ENCODE measurements around the gene ESF1.

The ESF1 gene

DNA sequence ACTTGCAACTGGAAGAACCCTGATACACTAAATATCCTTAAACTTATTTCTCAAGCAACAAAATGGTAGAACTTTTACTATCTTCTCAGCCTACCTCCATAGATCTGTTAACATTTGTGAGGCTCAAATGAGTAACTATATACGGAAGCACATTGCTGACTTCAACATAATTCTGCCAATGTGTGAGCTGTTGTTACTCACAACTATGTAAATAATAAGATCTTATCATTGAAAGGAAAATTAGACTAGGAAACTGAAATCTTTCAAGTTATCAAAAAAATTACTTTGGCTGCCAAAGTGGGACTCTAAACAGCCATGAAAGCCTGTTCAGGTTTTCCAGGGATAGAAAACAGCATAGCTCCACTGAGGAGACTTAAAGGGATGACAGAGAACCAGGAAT lies 105.8 kb downstream of the ESF1 start:
- DNase-seq (ENCODE audit: low read depth) = no peak

DNA sequence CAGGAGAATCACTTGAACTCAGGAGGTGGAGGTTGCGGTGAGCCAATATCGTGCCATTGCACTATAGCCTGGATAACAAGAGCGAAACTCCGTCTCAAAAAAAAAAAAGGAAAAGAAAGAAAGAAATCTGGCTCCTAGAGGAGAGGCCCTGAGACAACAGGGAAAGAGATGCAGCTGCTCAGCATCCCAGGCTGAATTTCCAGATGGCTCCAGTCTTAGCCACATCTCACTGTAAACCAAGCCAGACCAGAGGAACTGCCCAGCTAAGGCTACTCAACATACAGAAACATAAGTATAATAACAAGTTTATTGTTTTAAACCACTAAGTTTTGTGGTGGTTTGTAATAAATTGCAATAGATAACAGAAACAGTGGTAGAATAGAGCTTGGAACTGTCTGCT lies 107.5 kb downstream of the ESF1 start:
- no peak for DNase-seq (ENCODE audit: low read depth)

DNA sequence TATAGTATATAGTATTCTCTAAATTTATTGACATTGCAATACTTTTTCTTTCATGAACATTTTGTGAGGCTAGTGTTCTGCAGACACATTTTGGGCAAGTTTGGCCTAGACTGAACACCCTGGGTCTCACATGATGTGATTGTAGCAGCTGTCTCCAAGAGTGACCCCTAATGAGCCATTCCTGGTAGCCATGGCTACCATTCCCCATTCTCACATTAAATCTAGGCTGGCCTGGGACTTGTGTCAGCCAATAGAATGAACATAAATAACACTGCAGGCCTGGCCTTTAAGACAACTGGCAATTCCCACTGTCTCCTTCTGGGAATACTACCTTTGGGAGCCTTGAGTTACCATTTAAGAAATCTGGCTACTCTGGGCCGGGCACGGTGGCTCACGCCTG lies 108.0 kb downstream of the ESF1 start:
- DNase-seq (ENCODE audit: low read depth) = no peak

DNA sequence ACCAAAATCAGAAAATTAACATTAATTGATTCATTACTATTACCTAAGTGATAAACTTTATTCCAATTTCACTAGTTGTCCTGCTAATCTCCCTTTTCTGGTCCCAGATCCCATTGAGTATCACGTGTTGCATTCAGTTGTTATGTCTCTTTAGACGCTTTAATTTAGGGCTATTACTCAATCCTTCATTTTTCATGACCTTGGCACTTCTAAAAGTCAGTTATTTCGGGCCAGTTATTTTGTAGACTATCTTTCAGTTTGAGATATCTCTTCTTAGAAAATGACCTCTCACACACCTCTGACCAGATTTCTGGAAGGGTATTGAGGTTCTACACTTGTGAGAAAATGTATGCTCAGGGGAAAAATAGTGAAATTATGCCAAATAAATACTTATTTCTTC lies 112.0 kb downstream of the ESF1 start:
- DNase-seq (ENCODE audit: low read depth) = no peak

DNA sequence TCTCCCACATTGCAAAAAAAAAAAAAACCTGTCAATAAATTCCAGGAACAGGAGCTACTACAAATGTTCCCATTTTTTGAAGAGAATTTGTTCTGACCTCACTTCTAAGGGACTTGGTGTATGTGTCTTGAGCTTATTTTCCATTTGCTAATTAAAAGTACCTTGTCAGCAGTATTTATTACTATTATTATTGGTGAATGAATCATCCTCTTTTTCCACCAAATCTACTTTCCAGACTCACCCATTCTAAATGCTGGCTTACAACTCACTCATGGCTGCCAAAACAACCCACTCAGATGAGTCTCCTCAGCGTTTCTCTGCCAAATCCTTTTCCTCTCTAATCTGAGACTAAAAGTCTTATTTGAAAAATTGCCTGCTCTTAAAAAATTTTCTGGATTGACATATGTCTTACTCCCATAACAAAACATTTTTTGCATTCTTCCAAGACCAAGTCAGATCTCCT lies 112.8 kb downstream of the ESF1 start:
- DNase-seq (ENCODE audit: low read depth) = no peak

DNA sequence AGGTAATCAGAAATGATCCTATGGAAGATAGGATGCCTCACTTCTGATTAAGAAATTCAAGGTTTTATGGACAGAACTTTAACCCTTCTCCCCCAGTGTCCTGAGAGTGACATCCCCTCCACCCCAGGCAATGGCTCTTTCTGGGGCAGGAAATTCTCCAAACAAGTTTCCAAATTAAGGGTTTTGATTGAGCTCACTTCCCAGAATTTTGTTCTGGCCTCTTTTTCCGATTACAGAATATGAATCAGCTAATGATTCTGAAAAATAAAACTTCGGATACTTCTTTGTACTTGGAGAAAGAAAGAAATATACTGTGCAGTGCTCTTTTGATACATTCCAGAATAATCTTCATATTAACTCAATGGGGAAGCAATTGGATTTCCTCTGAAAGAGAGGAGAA lies 113.2 kb downstream of the ESF1 start:
- no peak for DNase-seq (ENCODE audit: low read depth)

DNA sequence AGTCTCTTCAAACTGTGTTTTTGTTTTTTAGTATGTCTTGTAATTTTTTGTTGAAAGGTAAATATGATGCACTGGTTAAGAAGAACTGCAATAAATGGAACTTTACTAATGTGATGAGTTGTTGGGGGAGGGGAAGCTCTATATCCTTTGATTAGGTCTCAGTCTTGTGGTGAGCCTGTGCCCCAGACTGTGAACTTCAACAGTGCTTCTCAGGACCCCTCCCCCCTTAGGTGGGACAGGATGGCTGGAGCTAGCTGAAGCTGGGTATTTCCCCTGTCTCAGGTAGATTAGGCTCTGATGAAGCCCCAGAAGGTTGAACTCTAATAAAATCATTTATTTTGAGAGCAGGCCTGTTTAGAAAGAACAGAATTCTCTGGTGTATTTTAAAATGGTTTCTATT lies 114.6 kb downstream of the ESF1 start:
- no peak for DNase-seq (ENCODE audit: low read depth)

DNA sequence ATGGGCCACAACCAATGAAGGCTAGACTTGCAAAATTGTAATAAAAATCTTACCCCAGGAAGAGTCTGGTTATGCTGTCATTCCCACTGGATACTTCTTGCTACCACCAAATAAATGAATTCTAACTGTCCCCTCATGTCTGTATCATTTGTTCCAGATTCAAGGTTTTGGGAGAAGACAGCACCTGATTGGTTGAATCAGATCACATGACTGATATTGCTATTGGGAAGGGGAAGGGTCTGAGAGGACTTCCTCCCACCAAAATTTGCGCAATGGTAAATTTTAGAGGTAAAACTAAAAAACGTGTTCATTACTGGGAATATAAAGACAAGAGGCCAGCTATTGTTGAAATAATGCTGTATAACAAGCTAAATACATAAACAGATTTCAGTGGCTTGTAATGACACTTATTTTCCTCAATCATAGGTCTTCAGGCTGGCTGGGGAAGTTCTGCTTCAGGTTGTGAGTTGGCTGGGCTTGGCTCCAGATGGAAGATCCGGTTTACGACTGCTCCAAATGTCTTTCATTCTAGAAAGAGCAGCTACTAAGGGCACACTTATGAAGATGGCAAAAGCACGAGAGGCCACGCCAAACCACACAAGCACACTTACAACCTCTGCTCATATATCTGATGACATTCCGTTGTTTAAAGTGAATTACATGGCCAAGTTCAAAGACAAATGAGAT lies 118.9 kb downstream of the ESF1 start:
- DNase-seq (ENCODE audit: low read depth) = no peak

Data from T follicular helper cell (primary cell).